Measurements from ENCODE around the gene EFNA2.

DNA sequence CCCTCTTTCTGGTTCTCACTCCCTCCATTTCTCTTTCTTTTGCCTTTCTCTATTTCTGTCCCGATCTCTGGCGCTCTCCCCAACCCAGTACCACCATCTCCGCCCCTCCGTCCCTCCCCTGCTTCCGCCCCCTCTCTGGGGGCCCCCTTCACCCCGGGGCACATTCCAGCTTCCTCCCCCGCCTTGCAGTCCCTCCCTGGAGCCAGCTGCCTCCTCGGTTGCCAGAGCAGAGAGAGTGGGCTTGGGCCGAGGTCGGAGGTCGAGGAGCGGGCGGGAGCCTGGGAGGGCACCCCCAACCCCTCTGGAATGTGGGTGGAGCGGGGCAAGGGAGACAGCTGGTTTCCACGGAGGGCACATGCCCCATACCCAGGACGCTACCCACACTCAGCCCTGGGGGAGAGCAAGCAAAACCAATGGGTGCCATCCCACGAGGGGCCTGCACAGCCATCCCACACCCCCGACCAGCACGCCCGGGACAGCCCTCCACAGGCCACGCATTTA is 23.0 kb upstream of the EFNA2 start:
- TF ChIP-seq, protein P1, sequence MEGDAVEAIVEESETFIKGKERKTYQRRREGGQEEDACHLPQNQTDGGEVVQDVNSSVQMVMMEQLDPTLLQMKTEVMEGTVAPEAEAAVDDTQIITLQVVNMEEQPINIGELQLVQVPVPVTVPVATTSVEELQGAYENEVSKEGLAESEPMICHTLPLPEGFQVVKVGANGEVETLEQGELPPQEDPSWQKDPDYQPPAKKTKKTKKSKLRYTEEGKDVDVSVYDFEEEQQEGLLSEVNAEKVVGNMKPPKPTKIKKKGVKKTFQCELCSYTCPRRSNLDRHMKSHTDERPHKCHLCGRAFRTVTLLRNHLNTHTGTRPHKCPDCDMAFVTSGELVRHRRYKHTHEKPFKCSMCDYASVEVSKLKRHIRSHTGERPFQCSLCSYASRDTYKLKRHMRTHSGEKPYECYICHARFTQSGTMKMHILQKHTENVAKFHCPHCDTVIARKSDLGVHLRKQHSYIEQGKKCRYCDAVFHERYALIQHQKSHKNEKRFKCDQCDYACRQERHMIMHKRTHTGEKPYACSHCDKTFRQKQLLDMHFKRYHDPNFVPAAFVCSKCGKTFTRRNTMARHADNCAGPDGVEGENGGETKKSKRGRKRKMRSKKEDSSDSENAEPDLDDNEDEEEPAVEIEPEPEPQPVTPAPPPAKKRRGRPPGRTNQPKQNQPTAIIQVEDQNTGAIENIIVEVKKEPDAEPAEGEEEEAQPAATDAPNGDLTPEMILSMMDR (IDR thresholded peaks at IDR 0.05), result no peak
- no peak for TF ChIP-seq POLR2A (IDR thresholded peaks at IDR 0.05)
